Dendritic cell treated with granulocyte-macrophage colony-stimulating factor and Interleukin-4, amounts not matched to agents 40 ng/mL and 50 ng/mL, for 4 days (primary cell): Measurements from ENCODE around the gene GAMT.

Source experiments
- H3K27ac Mint-ChIP-seq: one replicate; pipeline ENCODE4 v1.8.0; 2022; ENCODE audit warnings: mild to moderate bottlenecking, mixed read lengths
- H3K27me3 Mint-ChIP-seq: one replicate; pipeline ENCODE4 v1.8.0; 2022; ENCODE audit warnings: mild to moderate bottlenecking, mixed read lengths
- H3K36me3 Mint-ChIP-seq: one replicate; pipeline ENCODE4 v1.8.0; 2022; ENCODE audit warnings: low read depth, mixed read lengths
- H3K4me1 Mint-ChIP-seq: one replicate; pipeline ENCODE4 v1.8.0; 2022; ENCODE audit warnings: low read depth, mixed read lengths
- H3K4me3 Mint-ChIP-seq: one replicate; pipeline ENCODE4 v1.8.0; 2022; ENCODE audit warnings: mild to moderate bottlenecking, moderate library complexity, mixed read lengths
- H3K9me3 Mint-ChIP-seq: one replicate; pipeline ENCODE4 v1.8.0; 2022; ENCODE audit warnings: mixed read lengths
- intact Hi-C: fragments of 100-400 bp; cut with micrococcal nuclease; formaldehyde crosslinking; loops from one replicate; pipeline ENCODE4 v1.15.0; 2022

The GAMT gene

GRCh38 chr19:1418496-1418775 lies 17.1 kb upstream of the GAMT start:
- Mint-ChIP-seq H3K9me3 (no peaks in the 10 kb centered on the region), H3K27me3 (no peaks in the 10 kb centered on the region), H3K36me3 (peaks cover 90% of the 10 kb centered on the region), H3K27ac (no peak overlapping the region), H3K4me3 (no peak overlapping the region), H3K4me1 (peaks cover 42% of the 10 kb centered on the region)
- intact Hi-C loops, result no loop called here

- Mint-ChIP-seq H3K27me3 (no peaks in the 10 kb centered on the region), H3K4me3 (no peak overlapping the region), H3K9me3 (no peaks in the 10 kb centered on the region), H3K4me1 (peaks cover 48% of the 10 kb centered on the region), H3K36me3 (peaks cover 90% of the 10 kb centered on the region), H3K27ac (peak overlapping the region; percentile 33)
- intact Hi-C loops, result no loop called here
These were observed 16.5 kb upstream of the GAMT start for GRCh38 chr19:1417681-1418495.

GRCh38 chr19:1417145-1417544 lies 15.8 kb upstream of the GAMT start:
- H3K4me1 Mint-ChIP-seq, result peaks cover 54% of the 10 kb centered on the region
- peaks cover 90% of the 10 kb centered on the region for H3K36me3 Mint-ChIP-seq
- H3K9me3 Mint-ChIP-seq, result no peaks in the 10 kb centered on the region
- no peaks in the 10 kb centered on the region for H3K27me3 Mint-ChIP-seq
- intact Hi-C loops, result no loop called here
- no peak overlapping the region for H3K4me3 Mint-ChIP-seq
- peak overlapping the region; percentile 33 for H3K27ac Mint-ChIP-seq

DNA sequence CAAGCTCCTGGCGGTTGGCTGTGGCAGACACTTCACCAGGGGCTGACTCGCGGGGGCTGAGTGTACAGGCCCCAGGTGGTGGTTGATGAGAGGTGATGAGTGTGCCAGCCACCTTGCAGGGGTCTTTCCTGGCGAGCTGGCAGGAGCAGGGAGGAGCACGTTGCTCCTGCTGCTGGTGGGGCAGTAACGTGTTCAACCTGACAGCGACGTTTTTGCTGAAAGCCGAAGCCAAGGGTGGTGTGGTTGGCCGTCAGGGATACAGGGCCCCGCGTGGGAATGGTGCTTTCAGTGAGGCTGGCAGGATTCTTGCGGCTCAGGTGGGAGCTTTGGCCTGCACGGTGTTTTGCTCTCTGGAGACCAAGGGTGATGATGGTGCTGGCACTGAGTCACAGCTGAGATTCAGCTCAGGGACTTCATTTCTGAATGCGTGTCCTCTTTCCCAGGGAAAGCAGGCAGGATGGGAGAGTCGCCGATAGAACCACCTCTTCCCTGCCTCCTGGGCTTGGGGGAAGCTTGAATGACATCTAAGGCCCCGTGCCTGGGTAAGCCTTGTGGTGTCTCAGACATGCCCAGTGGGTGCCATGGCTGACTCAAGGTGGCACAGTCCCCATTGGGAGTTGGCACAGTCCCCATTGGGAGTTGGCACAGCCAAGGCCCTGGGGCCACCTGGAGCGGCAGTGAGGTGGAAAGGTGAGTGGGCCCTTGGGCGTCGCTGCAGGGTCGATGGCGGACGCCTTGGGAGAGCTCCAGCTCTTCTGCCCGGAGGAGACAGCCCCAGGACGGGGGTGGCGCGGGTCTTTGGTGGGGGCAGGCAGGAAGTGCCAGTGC lies 14.9 kb upstream of the GAMT start:
- Mint-ChIP-seq H3K9me3 (no peaks in the 10 kb centered on the region), H3K4me1 (peaks cover 63% of the 10 kb centered on the region), H3K27me3 (no peaks in the 10 kb centered on the region), H3K27ac (peak overlapping the region; percentile 86), H3K4me3 (peak overlapping the region; percentile 83), H3K36me3 (peaks cover 86% of the 10 kb centered on the region)
- intact Hi-C loops, result no loop called here

DNA sequence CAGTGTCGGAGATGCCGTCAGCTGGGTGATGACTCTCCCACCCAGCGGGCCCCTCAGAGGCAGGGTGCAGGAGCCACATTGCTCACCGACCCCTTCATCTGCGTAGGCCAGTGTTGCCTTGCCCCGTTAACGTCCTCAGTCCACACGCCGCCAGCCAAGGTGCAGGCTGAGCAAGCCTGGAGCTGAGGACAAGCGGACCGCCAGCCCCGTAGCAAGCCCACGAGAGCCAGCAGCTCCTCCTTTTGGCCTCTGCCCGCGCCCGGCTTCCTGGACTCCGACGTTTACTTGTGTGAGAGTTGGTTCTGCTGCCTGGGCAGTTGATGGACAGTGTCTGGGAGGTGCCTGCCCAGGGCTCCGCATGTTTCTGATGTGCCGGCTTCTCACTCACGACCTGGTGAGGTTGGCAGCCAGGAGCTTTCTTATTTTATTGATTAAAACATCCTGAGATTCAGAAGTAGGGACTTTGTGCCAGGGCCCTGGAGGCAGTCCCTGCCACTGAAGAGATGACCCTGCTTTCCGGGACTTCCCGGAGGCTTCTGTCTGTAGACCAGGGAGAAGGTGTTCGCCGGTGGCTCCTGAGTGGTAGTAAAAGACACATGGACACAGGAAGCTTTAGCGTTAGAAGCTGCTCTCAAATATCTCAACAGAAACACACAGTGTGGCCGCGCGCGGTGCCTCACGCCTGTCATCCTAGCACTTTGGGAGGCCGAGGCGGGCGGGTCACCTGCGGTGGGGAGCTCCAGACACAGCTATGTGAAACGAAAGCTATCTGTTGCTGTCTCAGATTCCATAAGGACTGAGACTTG lies 11.9 kb upstream of the GAMT start:
- Mint-ChIP-seq H3K27me3 (no peaks in the 10 kb centered on the region), H3K4me3 (no peak overlapping the region), H3K27ac (peak overlapping the region; percentile 9), H3K4me1 (peaks cover 90% of the 10 kb centered on the region), H3K9me3 (no peaks in the 10 kb centered on the region), H3K36me3 (peaks cover 82% of the 10 kb centered on the region)
- intact Hi-C loops, result no loop called here

DNA sequence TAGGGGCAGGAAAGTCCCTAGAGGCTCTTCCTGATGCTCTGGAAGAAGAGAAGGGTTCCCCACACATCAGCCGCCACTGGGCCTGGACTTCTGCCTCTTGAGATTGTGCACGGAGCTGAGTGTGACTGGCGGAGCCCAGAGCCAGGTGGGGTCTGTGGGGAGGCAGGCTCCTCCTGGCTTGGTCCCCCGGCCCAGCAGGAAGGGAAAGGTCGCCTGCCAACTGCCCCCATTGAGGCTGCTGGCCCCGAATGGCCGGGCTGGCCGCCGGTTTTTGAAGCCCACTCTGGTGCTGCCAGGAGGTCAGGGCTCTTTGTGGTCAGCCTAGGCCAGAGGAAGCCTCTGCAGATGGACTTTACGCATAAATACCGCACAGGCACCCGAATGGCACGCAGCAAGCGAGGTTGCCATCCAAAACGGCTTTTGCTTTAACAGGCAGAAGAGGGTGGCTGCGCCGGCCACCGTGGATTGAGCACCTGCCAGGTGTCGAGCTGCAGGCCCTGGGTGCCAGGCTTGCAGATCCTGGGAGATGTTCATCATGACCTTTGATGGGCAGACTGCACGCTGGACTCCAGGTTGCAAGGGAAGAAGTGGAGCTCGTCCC lies 11.1 kb upstream of the GAMT start:
- intact Hi-C loops, result no loop called here
- peaks cover 74% of the 10 kb centered on the region for H3K36me3 Mint-ChIP-seq
- peaks cover 85% of the 10 kb centered on the region for H3K4me1 Mint-ChIP-seq
- H3K9me3 Mint-ChIP-seq, result no peaks in the 10 kb centered on the region
- H3K27ac Mint-ChIP-seq, result peak overlapping the region; percentile 69
- no peak overlapping the region for H3K4me3 Mint-ChIP-seq
- H3K27me3 Mint-ChIP-seq, result no peaks in the 10 kb centered on the region

DNA sequence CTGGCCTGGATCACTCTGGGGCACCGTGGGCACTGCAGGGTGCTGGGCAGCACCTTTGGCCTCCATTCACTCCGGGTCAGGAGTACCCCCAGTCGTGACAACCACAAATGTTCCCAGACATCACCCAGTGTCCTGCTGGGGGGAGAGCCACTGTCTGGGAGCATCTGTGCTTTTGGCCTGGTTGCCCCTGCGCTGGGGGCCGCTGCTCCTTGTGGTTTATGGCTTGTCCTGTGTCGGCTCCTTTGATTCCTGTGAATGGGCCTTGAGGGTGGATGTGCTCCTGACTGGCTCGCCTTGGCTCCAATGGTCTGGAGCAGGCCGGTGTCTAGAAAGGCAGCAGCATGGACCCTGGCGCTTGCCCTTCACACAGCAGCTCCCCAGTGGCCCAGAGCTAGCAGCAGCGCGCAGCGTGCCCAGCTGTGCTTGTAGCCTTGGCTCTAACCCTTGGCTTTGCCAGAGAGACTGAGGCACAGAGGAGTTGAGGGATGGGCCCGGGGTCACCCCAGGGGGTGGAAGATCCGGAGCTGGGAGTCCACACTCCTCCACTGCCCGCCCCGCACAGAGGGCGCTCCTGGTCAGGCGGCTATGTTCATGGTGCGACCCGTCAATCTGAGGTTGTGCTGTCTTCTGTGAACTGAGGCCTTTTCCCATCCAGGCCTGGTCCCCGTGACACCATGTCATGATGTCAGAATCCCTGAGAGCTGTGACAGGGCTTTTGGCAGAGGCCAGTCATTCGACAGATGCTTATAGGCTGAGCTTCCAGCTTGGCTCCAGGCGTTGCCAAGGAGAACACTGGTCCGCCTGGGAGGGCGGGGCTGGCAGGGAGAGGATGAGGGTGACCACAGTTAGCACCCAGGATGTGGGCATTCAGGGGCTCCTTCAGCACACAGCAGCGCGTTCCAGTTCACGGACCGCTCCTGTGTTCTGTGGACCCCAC lies 10.2 kb upstream of the GAMT start:
- intact Hi-C loops, result no loop called here
- H3K4me3 Mint-ChIP-seq, result no peak overlapping the region
- peaks cover 81% of the 10 kb centered on the region for H3K4me1 Mint-ChIP-seq
- H3K36me3 Mint-ChIP-seq, result peaks cover 65% of the 10 kb centered on the region
- peak overlapping the region; percentile 81 for H3K27ac Mint-ChIP-seq
- H3K9me3 Mint-ChIP-seq, result no peaks in the 10 kb centered on the region
- H3K27me3 Mint-ChIP-seq, result no peaks in the 10 kb centered on the region

DNA sequence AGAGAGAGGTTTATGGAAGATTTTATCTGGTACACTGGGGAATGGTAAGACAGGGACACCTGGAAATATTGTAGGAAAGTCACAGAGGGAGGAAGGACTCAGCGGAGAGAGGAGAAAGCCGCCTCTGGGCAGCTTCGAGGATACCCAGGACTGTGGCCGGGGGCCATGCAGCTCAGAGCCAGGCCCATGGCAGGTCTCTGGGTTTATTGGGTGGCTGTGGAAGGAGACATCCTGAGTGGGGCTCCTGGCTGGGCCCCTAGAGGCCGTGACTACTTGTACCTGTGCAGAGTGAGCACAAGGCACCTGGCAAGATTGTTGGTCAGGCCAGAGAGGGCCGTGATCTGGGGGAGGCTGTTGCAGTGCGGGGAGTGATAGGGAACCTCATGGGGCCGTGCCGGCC lies 9.4 kb upstream of the GAMT start:
- peak overlapping the region; percentile 91 for H3K4me3 Mint-ChIP-seq
- H3K27ac Mint-ChIP-seq, result peak overlapping the region; percentile 81
- H3K27me3 Mint-ChIP-seq, result no peaks in the 10 kb centered on the region
- peaks cover 58% of the 10 kb centered on the region for H3K36me3 Mint-ChIP-seq
- H3K4me1 Mint-ChIP-seq, result peaks cover 76% of the 10 kb centered on the region
- no peaks in the 10 kb centered on the region for H3K9me3 Mint-ChIP-seq
- intact Hi-C loops, result no loop called here

GRCh38 chr19:1410136-1410786 lies 8.9 kb upstream of the GAMT start:
- Mint-ChIP-seq H3K4me3 (peak overlapping the region; percentile 91), H3K4me1 (peaks cover 70% of the 10 kb centered on the region), H3K27ac (peak overlapping the region; percentile 81), H3K36me3 (peaks cover 54% of the 10 kb centered on the region), H3K27me3 (no peaks in the 10 kb centered on the region), H3K9me3 (no peaks in the 10 kb centered on the region)
- intact Hi-C loops, result no loop called here

- Mint-ChIP-seq H3K4me1 (peaks cover 68% of the 10 kb centered on the region), H3K27me3 (peaks cover 2% of the 10 kb centered on the region), H3K9me3 (no peaks in the 10 kb centered on the region), H3K27ac (peak overlapping the region; percentile 81), H3K4me3 (peak overlapping the region; percentile 91), H3K36me3 (peaks cover 54% of the 10 kb centered on the region)
- intact Hi-C loops, result no loop called here
These were observed 8.1 kb upstream of the GAMT start for GRCh38 chr19:1409204-1410005.

GRCh38 chr19:1408300-1409203 lies 7.2 kb upstream of the GAMT start:
- intact Hi-C loops, result no loop called here
- H3K4me1 Mint-ChIP-seq, result peaks cover 62% of the 10 kb centered on the region

More at GRCh38 chr19:1408300-1409203, 7.2 kb upstream of the GAMT start:
- peaks cover 6% of the 10 kb centered on the region for H3K27me3 Mint-ChIP-seq
- no peaks in the 10 kb centered on the region for H3K9me3 Mint-ChIP-seq
- H3K4me3 Mint-ChIP-seq, result peak overlapping the region; percentile 91
- peak overlapping the region; percentile 81 for H3K27ac Mint-ChIP-seq
- peaks cover 46% of the 10 kb centered on the region for H3K36me3 Mint-ChIP-seq
